ENCODE results near the gene FAM83D.

FAM83D gene

DNA sequence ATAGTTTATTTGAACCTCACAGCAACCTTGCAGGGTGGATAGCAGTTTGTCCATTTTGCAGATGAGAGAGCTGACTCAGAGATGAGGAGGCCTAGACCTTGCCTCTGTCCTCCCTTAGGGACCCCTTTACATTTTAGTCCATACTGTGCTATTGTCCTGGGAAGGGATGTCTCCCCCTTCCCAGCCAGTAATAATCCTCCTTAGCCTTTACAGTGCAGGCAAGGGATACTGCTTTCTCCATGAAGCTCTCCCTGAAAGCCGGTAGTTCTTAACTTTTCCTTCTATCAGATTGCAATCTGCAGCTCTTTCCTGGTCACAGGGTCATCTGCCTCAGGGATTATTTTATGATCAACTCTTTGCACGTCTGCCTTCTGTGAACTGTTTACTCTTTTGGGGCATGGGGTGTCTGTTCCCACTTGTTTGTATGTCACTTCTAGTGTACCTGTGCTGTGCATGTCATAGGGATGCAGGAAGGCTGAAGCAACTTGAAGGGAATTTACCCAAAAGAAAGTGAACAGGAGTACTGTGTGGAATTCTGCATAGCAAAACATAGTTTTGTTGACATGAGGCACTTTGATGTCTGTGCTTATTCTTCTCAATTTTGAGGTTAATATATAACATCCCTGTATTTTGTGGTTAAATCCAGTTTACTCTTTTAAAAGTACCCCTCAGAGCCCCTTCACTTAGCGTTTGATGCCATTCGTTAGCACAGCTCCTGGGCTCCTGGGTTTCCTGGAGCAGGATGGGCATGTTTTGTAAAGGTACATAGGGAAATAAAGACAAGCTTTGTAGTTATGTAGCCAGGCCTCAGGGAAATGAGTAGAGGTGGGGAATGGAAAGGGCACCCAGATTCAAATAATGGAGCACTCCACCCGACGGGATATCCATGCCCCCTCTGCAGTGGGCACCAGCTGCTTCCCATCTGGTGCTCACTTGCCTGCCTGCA lies 74.0 kb downstream of the FAM83D start:
- DNase-seq (ENCODE audit: low read depth, low spot score) = no peak
